ENCODE results near the gene CHRM1.

DNA sequence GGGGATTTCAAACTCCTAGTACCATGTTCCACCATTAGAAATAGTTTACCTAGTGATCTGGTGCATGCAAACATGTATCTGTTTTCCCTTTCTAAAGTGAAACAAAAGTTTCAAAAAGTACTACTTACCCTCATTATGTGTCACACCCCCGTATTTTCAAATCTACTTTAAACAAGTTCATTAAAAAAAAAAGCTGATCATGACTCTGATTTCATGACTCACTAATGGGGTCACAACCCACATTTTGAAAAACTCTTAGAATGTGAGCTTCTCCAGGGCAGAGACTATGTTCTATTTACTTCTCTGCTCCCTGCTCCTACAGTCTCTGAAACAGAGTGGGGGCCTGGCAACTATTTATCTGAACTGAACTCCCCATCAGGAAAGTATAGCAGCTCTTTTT lies 18.2 kb downstream of the CHRM1 start:
- no peak for TF ChIP-seq POLR2A (IDR thresholded peaks at IDR 0.05)
- TF ChIP-seq CTCF (IDR thresholded peaks at IDR 0.05), result no peak
